Measurements from ENCODE around the gene DNTTIP2.
A peak's percentile ranks its signal among the peaks of the same experiment; 100 is the strongest.
"Not testable (repeated sequence)": the region's sequence is repeated elsewhere in the genome, so short reads cannot be mapped to it uniquely, and the experiment has no call there.

Gene DNTTIP2

DNA sequence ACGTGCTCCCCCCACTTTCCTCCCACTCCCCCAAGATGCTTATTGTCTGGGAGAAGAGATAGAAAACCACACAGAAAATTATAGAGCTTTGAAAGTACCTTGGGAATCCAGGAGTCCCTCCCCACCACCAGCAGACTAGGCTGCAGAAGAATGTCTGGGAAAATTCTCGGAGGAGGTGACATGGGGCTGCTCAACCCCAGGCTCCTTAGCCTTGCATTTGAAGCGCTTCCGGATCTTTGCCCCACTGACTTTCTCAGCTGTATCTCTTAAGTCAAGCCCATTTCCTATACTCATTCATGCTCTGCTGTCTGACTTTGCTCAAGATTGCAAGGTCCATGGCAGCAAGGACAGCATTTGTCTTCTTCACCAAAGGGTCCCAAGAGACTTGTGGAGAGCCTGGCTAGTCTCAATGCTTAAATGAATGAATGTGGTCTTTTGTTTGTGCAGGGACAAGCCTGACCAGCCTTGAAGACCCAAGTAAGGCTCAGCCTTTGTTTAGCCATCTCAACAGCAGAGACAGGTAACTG is 38.0 kb downstream of the DNTTIP2 start:
- no peak for DNase-seq

DNA sequence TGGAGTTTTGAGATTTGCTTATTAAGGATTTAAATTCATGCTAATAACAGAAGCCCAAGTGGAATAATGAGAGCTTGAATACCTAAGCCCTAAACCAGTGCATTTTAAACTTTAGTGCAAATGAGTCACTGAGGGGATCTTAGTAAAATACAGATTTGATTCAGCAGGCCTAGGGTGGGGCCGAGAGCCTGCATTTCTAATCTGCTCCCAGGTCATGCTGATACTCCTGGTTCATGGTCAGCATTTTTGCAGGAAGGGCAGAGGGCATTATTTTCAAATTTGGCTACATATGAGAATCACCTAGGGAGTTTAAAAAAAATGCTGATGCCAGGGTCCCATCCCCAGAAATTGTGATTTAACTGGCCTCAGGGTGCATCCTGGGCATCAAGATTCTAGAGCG is 39.3 kb downstream of the DNTTIP2 start:
- DNase-seq, result no peak

DNA sequence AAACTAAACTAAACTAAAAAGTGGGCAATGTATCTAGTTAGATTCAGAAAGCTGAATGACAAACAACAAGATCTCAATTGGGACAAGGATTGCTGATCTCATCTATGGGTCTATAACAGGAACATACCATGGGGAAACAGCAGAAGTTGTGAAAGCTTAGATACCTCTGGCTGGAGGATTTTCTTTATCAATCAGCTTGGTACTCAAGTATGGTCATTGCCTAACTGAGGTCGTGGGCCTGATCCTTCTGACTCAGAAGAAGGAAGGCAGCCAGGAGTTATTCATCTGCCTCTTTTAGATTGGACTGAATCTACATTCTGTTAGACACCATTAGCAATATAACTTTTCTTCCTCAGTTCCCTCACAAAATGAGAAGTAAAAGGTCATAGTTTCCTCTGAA is 39.7 kb downstream of the DNTTIP2 start:
- DNase-seq, result no peak

DNA sequence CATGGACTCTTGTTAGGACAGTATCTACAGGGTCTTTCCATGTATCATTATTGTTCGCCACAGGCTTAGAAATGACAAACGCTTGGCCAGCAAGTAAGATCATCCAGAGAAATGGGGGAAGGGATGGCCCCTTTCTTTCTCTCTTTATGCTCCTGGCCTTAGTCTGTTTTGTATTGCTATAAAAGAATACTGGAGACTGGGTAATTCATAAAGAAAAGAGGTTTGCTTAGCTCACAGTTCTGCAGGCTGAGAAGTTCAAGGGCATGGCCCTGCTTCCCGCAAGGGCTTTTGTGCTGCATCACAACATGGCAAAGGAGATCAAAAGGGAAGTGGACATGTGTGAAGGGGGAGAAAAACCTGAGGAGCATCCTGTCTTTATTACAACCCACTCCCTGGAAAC is 41.0 kb downstream of the DNTTIP2 start:
- DNase-seq, result no peak

DNA sequence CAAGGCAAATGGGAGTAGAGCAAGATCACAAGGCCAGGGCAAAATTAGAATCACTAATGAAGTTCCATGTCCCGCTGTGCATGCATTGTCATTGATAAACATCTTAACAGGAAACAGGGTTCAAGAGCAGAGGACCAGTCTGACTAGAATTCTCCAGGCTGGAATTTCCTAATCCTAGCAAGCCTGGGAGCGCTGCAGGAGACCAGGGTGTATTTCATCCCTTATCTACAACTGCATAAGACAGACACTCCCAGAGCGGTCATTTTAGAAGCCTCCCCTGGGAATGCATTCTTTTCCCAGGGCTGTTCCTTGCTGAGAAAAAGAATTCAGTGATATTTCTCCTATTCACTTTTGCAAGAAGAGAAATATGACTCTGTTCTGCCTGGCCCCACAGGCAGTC is 45.7 kb downstream of the DNTTIP2 start:
- not testable (repeated sequence) for DNase-seq

DNA sequence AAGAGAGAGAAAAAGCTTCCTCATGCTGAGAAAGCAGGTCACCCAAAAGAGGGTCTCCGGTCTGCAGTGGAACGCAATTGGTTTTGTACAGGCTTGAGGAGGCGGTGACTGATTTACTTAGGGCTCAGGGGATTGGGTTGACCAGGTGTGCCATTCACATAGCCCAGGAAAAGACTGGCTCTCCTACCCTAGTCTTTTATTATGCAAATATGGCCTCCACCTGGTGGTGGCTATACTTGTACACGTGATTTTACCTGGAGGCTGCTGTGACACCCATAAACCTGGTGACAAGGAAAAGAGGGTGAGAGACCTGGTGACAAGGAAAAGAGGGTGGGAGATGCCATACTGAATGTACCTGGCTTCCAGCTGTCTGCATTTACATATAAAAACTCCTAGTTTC is 49.9 kb downstream of the DNTTIP2 start:
- DNase-seq, result no peak

DNA sequence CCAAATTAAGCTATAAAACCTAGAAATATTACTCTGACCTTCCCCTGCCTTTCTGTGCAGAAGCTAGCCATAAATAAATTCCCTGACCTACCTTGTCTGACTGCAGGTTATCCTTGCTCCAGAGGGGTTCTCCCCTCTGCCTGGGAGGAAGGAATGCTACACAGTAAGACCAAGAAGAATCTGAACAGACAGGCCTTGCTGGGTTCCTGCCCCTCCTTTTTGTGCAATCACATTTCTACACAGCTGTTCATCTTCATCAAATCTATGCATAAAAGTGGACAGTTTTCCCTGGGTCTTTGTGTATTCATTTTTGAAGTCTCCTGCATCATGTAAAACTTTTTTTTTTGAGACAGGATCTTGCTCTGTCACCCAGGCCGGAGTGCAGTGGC is 50.6 kb downstream of the DNTTIP2 start:
- no peak for DNase-seq

DNA sequence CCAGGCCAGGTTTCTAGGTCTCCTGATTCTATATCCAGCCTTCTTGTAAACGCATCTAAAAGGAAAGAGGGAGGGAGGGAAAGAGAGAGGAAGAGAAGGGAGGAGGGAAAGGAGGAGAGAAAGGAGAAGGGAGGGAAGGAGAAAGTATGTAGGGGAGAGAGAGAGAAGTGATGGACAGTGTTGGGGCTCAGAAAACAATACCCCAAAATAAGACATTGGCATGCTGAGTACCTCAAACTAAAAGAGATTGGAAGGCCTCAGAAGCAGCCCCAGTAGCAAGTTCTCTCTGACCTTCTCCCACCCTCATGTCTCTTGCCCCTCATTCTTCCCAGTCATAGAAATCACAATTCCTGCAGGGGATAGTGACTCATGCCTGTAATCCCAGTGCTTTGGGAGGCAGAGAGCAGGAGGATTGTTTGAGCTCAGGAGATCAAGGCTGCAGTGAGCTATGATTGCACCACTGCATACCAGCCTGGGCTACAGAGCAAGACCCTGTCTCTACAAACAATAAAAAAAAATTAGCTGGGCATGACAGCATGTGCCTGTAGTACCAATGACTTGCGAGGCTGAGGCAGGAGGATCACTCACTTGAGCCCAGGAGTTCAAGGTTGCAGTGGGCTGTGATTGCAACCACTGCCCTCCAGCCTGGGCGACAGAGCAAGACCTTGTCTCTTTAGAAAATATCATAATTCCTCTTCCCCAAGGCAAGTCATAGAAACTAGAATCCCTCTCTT is 51.2 kb downstream of the DNTTIP2 start:
- no peak for DNase-seq

DNA sequence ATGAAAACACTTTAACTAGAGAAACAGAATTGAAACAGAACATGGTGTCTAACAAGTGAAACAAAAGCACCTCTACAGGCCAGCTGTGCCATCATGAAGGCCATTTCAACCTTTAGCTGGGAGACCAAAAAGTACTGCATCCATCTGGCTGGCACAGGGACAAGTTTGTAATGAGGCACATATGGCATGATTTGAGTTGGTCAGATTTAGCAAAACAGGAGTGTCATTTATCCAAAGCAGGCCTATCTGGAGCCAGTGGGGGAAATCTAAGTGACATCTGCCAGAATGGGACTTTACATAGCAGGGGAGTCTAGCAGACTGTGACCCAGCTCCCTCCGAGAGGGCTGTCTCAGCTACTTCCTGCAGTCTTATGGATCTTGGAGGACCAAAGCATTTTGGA is 51.9 kb downstream of the DNTTIP2 start:
- peak; percentile 80 for DNase-seq

DNA sequence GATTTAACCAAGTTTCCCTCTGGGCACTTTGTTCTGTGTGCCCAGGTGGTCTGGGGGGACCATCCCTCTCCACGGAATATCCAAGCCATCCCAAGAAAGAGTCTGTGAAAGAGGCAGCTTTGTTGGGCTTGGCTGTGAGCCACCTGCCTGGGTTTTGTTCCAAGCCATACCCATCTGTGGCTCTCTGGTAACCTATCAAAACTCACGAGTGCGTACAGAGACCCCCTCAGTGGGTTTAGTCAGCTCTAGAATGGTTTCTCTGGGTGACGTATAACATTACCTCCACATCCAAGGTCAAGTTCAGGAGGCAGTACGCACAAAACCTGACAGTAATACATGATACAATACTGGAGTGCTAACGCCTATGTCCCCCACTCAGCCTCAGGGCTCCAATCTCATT is 54.2 kb downstream of the DNTTIP2 start:
- DNase-seq, result no peak

DNA sequence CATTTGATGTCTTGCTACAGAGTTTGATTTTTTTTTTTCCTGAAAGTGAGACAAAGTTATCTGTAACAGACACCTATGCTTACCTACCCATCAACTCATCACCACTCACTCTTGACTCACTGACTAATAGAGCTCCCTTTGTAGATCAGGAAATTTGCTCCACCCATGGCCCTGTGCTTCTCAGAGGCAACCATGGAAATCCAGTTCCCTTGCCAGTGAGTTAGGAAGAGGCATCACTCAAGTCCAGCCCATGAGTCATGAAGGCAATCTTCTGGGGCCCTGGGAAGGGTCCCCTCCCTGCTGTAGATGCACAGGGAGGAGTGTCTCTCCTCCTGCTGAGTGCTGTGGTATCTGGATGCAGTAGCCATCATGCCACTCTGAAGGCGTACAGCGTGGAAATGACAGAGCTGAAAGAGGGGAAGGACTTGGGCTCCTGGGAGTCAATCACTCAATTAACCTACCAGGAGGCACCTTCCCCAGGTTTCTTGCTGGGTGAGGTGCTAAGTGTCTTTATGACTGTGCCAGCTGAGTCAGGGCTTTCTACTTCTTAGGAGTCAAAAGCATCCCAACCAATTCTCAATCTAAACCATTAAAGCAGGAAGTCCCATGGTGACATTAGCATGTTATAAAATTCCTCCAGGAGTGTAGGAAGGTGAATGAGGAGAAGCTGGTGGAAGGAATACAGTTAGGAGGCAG is 56.1 kb downstream of the DNTTIP2 start:
- DNase-seq, result no peak

DNA sequence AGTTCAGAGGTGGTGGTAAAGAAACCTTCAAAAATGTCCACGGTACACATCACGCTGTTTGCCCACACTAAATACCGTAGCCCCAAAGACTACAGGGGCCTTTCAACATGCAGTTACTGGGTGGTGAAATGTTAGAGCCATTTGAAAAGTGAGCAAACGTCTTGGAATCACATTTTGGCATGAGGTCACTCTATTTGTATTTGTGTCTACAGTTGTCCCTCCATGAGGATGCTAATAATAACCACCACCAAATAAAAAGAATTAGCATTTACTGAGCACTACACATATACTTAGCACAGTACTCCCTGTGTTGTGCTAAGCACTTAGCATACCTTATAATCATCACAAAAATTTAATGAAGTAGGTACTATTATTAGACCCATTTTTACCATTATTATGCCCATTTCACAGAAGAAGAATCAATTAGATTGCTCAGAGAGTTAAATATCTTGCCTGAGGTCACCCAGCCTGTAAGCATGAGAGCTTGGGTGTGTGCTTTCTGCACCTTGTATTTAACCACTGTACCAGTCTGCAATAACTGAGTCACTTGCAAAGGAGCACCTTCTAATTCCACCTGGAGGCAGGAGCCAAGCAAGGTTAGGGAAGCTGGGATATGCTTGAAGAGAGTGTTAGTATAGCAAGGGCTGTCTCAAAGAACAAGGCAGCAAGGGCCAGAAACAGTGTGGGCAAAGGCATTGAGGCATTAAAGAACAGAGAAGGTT is 57.4 kb downstream of the DNTTIP2 start:
- no peak for DNase-seq

DNA sequence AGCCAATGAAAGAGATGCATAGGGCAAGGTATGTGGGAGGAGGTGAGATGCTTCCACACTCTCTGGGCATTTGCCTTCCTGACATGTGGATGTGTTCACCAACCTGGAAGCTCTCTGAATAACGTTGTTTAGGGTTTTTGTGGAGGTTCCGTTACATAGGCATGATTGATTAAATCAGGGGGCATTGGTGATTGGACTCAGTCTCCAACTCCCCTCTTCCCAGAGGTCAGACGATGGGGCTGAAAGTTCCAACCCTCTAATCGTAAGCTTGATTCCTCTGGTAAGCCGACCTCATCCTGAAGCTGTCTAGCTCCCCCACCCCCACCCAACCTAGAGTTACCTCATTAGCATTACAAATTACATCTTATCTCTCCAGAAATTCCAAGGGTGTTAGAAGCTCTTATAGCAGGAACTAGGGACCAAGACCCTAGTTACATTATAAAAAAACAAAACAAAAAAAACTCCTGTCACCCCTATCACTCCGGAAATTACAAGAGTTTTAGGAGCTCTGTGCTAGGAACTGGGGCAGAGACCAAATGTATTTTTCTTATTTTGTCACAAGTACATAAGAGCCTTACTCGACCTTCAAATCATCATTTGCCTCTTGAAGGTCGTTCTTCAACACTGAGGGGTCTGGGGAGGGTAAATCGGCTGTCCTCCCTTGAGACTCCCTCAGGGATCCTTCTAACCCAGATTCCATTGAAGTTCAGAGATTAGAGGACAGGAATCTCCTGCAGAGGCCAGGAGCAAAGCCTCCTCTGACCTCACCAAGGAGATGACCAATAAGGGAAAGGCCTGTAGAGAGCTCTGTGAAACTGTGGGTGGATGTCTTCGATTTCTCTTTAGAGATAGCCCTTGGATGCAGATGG is 58.2 kb downstream of the DNTTIP2 start:
- DNase-seq, result no peak

DNA sequence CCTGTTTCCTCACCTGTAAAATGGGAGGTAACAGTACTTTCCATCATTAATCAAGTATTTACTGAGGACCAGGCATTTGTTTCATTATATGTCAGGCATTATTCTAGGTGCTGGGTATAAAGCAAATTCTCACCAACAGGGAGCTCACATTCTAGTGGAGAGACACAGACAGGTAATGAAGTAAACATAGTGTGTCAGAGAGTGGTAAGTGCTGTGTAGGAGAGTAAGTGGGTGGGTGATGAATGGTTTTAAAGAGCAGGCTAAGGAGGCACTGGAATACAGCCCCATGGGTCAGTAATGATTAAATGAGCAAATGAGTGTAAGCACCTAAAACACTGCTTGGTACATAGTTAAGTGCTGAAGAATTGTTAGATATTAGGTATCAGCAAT is 60.4 kb downstream of the DNTTIP2 start:
- no peak for DNase-seq

DNA sequence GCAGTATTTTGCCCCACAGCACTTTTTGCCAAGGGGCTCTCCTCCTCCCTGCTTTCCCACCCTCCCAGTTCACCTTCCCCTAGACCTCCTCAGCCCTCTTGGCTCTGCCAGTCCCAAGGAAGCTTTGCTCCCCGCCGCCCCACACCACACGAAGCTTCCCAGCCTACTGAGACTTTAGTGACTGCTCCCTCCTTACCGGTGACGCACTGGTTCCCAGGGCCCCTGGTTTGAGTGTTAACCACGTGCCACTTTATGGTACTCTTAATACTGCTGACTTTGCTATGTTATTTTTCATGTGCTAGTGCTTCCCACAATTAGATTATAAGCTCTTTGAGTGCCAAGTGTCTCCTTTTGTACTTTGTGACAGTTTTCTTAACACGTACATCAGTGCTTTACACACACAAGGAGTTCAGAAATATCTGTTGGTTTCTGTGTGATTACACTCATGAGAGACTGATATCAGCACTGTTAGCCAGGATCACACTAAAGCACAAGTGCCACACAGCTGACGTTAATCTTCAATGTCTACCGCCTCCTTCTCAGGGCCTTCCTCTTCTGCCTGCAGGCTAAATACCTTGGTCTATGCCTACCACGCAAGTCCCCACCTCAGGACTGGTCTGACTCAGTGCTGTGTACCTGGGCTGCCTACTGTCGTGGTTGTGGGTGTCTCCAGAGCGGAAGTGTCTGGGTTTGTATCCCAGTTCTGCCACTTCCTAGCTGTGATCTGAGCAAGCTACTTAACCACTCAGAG is 61.0 kb downstream of the DNTTIP2 start:
- no peak for DNase-seq

DNA sequence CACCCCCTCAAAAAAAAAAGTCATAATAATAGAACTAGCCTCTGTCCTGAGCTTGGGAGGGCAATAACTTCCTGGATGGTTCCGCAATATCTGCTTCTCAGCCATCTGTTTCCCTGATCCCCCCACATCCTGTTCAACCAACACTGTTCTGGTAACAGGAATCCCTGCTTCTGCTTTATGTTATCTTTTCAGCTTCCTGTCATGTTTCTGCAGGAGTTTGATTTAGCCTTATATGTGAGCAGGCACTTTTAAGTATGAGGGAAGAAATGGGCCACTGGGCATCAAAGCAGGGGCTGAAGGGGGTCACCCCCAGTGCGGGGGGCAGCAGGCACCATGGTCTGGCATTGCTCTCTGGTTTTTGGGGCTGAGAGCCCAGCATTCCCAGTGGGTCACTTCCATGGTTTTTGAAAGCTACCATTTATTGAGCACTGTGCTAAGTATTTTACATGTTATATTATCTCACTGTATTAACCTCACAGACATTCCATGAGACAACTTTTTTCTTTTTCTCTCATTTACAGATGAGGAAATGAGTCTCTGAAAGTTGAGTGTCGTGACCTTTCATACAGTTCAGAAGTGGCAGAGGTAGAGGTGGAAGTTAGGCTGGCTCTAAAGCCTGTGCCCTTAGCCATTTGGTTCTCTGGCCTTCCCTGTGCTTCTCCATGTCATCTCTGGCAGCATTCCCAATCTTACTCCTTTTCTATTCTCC is 61.9 kb downstream of the DNTTIP2 start:
- peak; percentile 1 for DNase-seq

All from NCI-H2171 treated with DMSO at 0.1 percent for 48 hours (cell line).